Placental epithelial cell (primary cell): ENCODE measurements around the gene C10orf53. TPM values are rescaled to one million over a fixed set of nuclear protein-coding genes. Genes with fewer than 3 reads are reported as not detected.

Source experiments
- total RNA-seq: library from RNA; depleted of rRNA; stranded (reverse); fragments of >200 nt; gene quantifications from 2 replicates; pipeline ENCODE4 v1.2.3, GENCODE V29; 2012

Gene C10orf53, protein sequence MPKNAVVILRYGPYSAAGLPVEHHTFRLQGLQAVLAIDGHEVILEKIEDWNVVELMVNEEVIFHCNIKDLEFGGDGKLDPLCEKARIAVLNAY
- total RNA-seq, result not detected in 2 replicates

DNA sequence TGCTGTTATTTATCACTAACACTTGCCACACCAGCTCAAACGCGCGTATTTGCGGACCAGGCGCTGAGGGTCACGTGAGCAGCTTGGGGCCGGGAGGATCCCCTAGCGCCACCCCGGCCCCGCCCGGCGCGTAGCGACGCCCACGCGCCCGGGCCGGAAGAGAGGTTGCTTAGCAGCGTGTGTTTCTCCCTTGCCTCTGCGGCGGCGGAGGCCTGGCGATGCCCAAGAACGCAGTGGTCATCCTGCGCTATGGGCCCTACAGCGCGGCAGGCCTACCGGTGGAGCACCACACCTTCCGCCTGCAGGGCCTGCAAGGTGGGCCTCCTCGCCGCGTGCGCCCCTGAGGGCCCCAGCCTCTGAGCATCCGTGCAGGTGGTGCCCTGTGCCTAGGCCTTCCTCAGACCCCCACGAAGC, at the start of gene C10orf53:
Gene C10orf53 (plus strand): TSS at position 172 of the 414 bp plus-strand sequence. CDS start 47 bp downstream, at position 219.

Other genes starting within 250 kb of the C10orf53 start
- gene ERCC6, start 140.5 kb upstream of the C10orf53 start, total RNA-seq, result 119 and 212 TPM in 2 replicates
- 44.6 and 59.7 TPM in 2 replicates for gene SLC18A3, start 69.3 kb upstream of the C10orf53 start, total RNA-seq
- gene CHAT, start 65.6 kb upstream of the C10orf53 start, total RNA-seq, result 1.1 and 2.0 TPM in 2 replicates
- gene OGDHL, start 82.7 kb downstream of the C10orf53 start, total RNA-seq, result 0.39 and 0.98 TPM in 2 replicates